Measurements from ENCODE around the gene THNSL1. TPM values are rescaled to one million over a fixed set of nuclear protein-coding genes. Genes with fewer than 3 reads are reported as not detected.

THNSL1 gene, protein sequence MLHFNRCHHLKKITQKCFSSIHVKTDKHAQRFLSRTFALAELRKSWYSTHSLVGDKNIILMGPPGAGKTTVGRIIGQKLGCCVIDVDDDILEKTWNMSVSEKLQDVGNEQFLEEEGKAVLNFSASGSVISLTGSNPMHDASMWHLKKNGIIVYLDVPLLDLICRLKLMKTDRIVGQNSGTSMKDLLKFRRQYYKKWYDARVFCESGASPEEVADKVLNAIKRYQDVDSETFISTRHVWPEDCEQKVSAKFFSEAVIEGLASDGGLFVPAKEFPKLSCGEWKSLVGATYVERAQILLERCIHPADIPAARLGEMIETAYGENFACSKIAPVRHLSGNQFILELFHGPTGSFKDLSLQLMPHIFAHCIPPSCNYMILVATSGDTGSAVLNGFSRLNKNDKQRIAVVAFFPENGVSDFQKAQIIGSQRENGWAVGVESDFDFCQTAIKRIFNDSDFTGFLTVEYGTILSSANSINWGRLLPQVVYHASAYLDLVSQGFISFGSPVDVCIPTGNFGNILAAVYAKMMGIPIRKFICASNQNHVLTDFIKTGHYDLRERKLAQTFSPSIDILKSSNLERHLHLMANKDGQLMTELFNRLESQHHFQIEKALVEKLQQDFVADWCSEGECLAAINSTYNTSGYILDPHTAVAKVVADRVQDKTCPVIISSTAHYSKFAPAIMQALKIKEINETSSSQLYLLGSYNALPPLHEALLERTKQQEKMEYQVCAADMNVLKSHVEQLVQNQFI
- 5.8 and 6.1 TPM in 2 replicates for total RNA-seq

GRCh38 chr10:25016376-25017153 lies at the start of gene THNSL1:
TSS of gene THNSL1 (plus strand) at chr10:25016612. CDS start at chr10:25023224, 6,612 bp downstream.

GRCh38 chr10:25015828-25016375 lies 510 bp upstream of the THNSL1 start, which contains the start of gene ENKUR:
TSS of gene ENKUR (minus strand) at chr10:25016158. CDS start at chr10:25015936, 222 bp downstream.

Other genes with a start within 250 kb of the THNSL1 start
- 31.8 and 71.3 TPM in 2 replicates for gene PRTFDC1, start 64.0 kb upstream of the THNSL1 start, total RNA-seq
- gene ENKUR, start 454 bp upstream of the THNSL1 start, total RNA-seq = under 0.01 TPM in 1 of 2 replicates, not detected in the other
- under 0.01 TPM in 1 of 2 replicates, not detected in the other for gene GPR158, start 158.4 kb downstream of the THNSL1 start, total RNA-seq

Measured in smooth muscle cell of trachea (primary cell).